ENCODE measurements around the gene OR14K1.
"Not testable (repeated sequence)": the region's sequence is repeated elsewhere in the genome, so short reads cannot be mapped to it uniquely, and the experiment has no call there.

Gene OR14K1, protein sequence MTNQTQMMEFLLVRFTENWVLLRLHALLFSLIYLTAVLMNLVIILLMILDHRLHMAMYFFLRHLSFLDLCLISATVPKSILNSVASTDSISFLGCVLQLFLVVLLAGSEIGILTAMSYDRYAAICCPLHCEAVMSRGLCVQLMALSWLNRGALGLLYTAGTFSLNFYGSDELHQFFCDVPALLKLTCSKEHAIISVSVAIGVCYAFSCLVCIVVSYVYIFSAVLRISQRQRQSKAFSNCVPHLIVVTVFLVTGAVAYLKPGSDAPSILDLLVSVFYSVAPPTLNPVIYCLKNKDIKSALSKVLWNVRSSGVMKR

DNA sequence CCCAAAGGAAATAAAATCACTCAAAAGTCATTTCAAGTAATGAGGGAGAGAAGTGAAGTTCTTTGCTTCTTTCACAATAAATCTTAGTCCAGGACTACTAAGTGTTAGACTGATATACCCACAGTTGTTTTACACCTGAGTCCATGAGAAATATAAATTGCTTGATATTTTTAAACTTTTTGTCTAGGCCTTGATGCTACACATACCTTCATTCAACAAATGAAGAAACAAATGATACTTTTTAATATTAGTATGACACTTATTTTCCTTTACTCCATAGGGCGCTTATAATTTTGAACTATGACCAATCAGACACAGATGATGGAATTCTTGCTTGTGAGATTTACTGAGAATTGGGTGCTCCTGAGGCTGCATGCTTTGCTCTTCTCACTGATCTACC is at the start of gene OR14K1:
Gene OR14K1 (plus strand): TSS at position 301 of the 400 bp plus-strand sequence. CDS start 0 bp downstream, at position 301.
- DNase-seq (ENCODE audit: low spot score) = no peak

DNA sequence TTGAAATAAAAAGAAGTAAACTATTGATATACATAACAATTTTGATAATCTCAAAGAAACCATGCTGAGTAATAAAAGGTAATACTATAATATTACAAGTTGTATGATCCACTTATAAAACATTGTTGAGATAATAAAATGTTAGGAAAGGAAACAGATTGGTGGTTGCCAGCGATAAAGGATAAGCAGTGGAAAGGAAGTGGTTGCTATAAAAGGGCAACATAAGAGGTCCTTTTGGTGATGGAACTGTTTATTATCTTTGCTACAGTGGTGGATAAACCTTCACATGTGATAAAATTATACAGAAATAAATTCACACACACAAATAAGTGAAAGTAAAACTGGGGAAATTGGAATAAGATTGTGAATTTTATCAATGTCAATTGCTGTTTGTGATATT is 37.1 kb upstream of the OR14K1 start:
- no peak for DNase-seq (ENCODE audit: low spot score)

GRCh38 chr1:247710681-247711080 is 27.7 kb upstream of the OR14K1 start:
- DNase-seq (ENCODE audit: low spot score) = not testable (repeated sequence)

DNA sequence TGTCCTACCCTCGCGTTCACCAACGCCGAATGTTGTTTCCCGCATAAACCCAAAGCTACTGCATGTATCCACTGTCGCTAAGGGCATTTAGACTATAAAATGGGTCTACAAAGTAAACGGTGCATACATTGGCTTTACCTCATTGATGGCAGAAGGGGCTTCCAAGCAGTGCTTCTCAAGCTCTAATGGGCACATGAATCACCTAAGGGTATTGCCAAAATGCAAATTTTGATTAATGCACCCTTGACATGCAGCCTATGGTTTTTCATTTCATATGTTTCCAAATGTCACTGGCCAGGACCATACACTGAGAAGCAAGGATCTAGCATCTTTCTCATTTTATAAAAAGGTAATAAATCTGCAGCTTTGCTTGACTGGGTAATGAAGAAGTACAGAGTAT is 24.7 kb upstream of the OR14K1 start:
- DNase-seq (ENCODE audit: low spot score) = no peak

DNA sequence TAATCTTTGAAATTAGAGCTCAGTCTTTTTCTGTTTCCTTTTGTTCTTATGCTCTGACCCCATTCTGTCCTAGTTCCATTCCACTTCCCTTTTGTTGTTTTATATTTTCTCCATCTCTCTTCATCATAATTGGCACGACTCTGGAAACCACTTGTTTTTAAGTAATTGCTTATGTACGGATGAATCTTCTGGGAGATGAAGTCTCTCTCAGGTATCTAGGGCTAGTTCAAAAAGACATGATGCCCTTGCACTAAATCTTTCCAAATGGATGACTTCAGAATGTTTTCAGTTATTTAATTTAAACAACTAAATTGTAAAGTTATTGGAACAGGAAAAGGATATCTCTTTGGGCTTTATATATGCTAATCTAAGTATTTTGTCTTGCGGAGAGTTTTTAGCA is 21.9 kb upstream of the OR14K1 start, which contains the start of gene OR6F1:
Gene OR6F1 (minus strand): TSS at position 101 of the 400 bp plus-strand sequence. CDS start 3,891 bp downstream, outside the sequence.
- DNase-seq (ENCODE audit: low spot score) = no peak

DNA sequence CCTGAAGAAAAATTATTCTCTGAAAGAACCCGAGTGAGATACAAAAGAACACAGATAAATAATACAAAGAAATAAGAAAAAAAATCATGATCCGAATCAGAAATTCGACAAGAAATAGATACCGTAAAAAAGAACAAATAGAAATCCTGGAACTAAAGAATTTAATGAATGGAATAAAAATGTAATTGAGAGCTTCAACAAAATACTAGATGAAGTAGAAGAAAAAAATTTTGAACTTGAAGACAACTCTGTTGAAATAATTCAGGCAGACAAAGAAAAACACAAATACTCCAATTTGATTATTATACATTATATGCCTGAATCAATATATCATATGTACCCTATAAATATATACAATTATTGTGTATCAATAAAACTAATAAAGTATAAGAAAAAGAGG is 17.2 kb upstream of the OR14K1 start:
- no peak for DNase-seq (ENCODE audit: low spot score)

GRCh38 chr1:247740721-247741120 is 2.3 kb downstream of the OR14K1 start:
- no peak for DNase-seq (ENCODE audit: low spot score)

DNA sequence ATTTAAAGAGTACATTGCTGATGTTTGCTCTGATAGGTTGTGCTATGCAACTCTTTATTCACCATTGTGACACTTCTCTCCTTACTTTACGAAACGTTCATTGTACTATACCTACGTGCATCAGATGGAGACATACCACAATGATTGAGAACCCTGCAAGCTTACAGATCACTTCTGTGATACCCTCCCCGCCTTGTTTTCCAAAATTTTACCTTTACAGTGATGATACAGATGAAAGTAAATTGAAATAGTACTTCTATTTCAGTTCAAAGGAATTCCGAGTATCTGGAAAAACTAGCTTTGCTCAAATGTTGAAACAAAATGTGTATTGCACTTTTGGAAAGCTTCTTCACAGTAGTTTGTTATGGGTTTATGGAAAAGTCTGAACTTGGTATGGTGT is 3.3 kb downstream of the OR14K1 start:
- no peak for DNase-seq (ENCODE audit: low spot score)

- not testable (repeated sequence) for DNase-seq (ENCODE audit: low spot score)
Observed at GRCh38 chr1:247742215-247742760, 3.9 kb downstream of the OR14K1 start.

- DNase-seq (ENCODE audit: low spot score) = no peak
Observed at GRCh38 chr1:247746391-247746935, 8.0 kb downstream of the OR14K1 start.

DNA sequence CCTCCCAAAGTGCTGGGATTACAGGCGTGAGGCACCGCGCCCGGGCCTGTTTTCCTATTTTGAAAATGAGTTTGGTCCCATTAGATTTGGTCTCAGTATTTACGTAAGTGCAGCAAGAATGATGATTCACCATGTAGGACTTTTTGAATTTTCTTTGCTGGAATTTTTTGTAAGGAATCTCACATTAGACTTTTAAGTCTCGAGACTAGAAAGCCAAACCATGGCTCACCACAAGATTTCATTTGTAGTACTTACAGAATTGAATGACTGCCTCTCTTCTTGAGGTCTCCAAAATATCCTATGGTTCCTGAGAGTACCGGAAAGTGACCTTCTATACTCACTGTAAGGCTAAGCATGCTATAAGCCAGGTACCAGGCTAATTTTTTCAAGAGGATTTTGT is 9.2 kb downstream of the OR14K1 start:
- DNase-seq (ENCODE audit: low spot score) = no peak

DNA sequence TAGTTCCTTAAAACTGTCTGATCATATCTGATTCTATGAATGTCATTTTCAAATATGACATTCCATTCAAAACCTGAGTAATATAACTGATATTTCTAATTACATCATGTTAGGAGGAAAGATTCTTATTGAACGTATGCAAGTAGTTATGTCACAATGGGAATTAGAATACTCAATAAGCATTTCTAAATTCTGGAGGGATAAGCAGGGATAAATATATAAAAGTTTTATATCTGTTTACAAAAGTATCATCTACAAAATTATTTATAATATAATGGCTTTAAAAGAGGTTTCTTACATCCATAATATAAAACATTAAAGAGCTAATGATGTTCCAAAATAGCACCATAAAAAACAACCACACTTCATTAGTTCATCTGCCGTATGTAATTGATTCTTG is 9.6 kb downstream of the OR14K1 start, which contains the start of gene OR14A2:
Gene OR14A2 (minus strand): TSS at position 101 of the 400 bp plus-strand sequence.
- DNase-seq (ENCODE audit: low spot score) = no peak

GRCh38 chr1:247749870-247750269 is 11.5 kb downstream of the OR14K1 start:
- no peak for DNase-seq (ENCODE audit: low spot score)

GRCh38 chr1:247754311-247754710 is 15.9 kb downstream of the OR14K1 start:
- not testable (repeated sequence) for DNase-seq (ENCODE audit: low spot score)

- no peak for DNase-seq (ENCODE audit: low spot score)
Observed at GRCh38 chr1:247760456-247760855, 22.0 kb downstream of the OR14K1 start, which contains the start of gene OR1C1. Gene OR1C1 (minus strand): TSS chr1:247760556. CDS start chr1:247758406, 2,150 bp downstream.

DNA sequence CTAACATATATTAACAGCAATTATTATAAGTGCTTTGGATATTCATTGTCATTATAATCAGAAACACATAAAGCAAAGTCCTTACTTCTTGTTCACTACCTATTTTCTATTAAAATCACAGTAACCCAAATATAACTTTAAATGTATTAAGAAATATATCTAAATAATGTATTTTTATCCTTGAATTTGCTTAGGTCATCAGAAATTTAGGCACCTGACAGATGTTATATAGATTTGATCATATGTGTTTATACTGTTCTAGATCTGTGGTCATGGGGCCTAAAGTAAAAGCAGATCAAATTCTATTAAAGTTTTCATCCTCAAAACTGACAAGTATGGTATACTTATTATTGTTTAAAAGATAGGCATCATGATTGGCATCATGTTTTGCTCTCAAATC is 31.2 kb downstream of the OR14K1 start:
- no peak for DNase-seq (ENCODE audit: low spot score)

Data from hematopoietic multipotent progenitor cell treated with erythropoietin and hydrocortisone succinate and interleukin-3 and kit ligand, for 15 days (in vitro differentiated cells).